GM23248 (cell line): ENCODE measurements around the gene DOCK10. TPM values are rescaled to one million over a fixed set of nuclear protein-coding genes. Genes with fewer than 3 reads are reported as not detected.

Source experiments
- DNase-seq: peaks from one replicate; pipeline ENCODE4 v3.0.0-alpha.2; 2015
- H2AFZ ChIP-seq: fragments of 200-600 bp; sonication (generic); 2 replicates; pipeline ENCODE4 v1.6.1; 2016; ENCODE audit warnings: antibody characterized with exemption
- H3F3A ChIP-seq: fragments of 200-600 bp; sonication (generic); 2 replicates; pipeline ENCODE4 v1.6.1; 2016; ENCODE audit warnings: mild to moderate bottlenecking, antibody characterized with exemption, mixed run types; ENCODE audit not compliant: insufficient read depth
- H3K27ac ChIP-seq: fragments of 200-600 bp; sonication (generic); 2 replicates; pipeline ENCODE4 v1.5.1; 2016; ENCODE audit warnings: mild to moderate bottlenecking
- H3K27me3 ChIP-seq: fragments of 200-600 bp; sonication (generic); replicated peaks from 2 replicates; pipeline ENCODE4 v1.6.1; 2016; ENCODE audit warnings: mild to moderate bottlenecking; ENCODE audit not compliant: insufficient read depth
- H3K36me3 ChIP-seq: fragments of 200-600 bp; sonication (generic); 2 replicates; pipeline ENCODE4 v1.6.1; 2016; ENCODE audit warnings: low read depth, mild to moderate bottlenecking
- H3K4me1 ChIP-seq: fragments of 200-600 bp; sonication (generic); 2 replicates; pipeline ENCODE4 v1.6.1; 2016; ENCODE audit warnings: mild to moderate bottlenecking; ENCODE audit not compliant: insufficient read depth
- H3K4me2 ChIP-seq: fragments of 200-600 bp; sonication (generic); one replicate; pipeline ENCODE4 v1.6.1; 2016; ENCODE audit warnings: mild to moderate bottlenecking; ENCODE audit not compliant: unreplicated experiment
- H3K4me3 ChIP-seq: fragments of 200-600 bp; sonication (generic); 2 replicates; pipeline ENCODE4 v1.5.1; 2016; ENCODE audit warnings: mild to moderate bottlenecking
- H3K79me2 ChIP-seq: fragments of 200-600 bp; sonication (generic); 2 replicates; pipeline ENCODE4 v1.6.1; 2016; ENCODE audit warnings: mild to moderate bottlenecking; ENCODE audit not compliant: insufficient read depth
- H3K9ac ChIP-seq: fragments of 200-600 bp; sonication (generic); 2 replicates; pipeline ENCODE4 v1.6.1; 2016; ENCODE audit warnings: mild to moderate bottlenecking
- H3K9me2 ChIP-seq: fragments of 200-600 bp; sonication (generic); 2 replicates; pipeline ENCODE4 v1.6.1; 2016; ENCODE audit warnings: mixed run types, mild to moderate bottlenecking, moderate library complexity; ENCODE audit not compliant: insufficient read depth
- H3K9me3 ChIP-seq: fragments of 200-600 bp; sonication (generic); one replicate; pipeline ENCODE4 v1.6.1; 2017; ENCODE audit warnings: low read depth
- H4K20me1 ChIP-seq: fragments of 200-600 bp; sonication (generic); 2 replicates; pipeline ENCODE4 v1.6.0; 2016; ENCODE audit not compliant: insufficient read depth
- EZH2 ChIP-seq: fragments of 200-600 bp; sonication (generic); IDR thresholded peaks from 2 replicates; pipeline ENCODE4 v1.6.1; 2018; ENCODE audit warnings: antibody characterized with exemption, mild to moderate bottlenecking; ENCODE audit not compliant: insufficient read depth, poor library complexity, severe bottlenecking
- EZH2phosphoT487 ChIP-seq: fragments of 200-600 bp; sonication (generic); IDR thresholded peaks from 2 replicates; pipeline ENCODE4 v1.6.1; 2018; ENCODE audit warnings: antibody characterized with exemption, moderate library complexity, mild to moderate bottlenecking, low read depth; ENCODE audit not compliant: insufficient read depth
- WGBS, 2 experiments: methylation state at CpG; one replicate each; pipeline ENCODE4 v1.1.6; 2015 to 2017; ENCODE audit warnings: low lambda C conversion rate in 2 of 2, low coverage in 1 of 2; ENCODE audit errors: missing lambda C conversion rate in 2 of 2; 5-methylcytosine and 5-hydroxymethylcytosine counted together
- in situ Hi-C: fragments of 300-500 bp; cut with MboI; formaldehyde crosslinking; loops from 2 replicates; pipeline ENCODE4 v1.15.0; 2020
- polyA plus RNA-seq: library from polyadenylated mRNA; unstranded; fragments of >200 nt; fragmentation: Nextera tagmentation; extraction: Ambion mirVana; gene quantifications from 2 replicates; pipeline ENCODE4 v1.2.1, GENCODE V29; 2016
- total RNA-seq: library from RNA; depleted of rRNA; stranded (reverse); fragments of >200 nt; shearing (Covaris generic); gene quantifications from 2 replicates; pipeline ENCODE4 v1.2.3, GENCODE V29; 2014

DOCK10 gene
- total and polyA plus RNA-seq, 2 experiments from 2014 or later: 8.5 to 19.2 TPM

- Histone ChIP-seq H3K4me2 (no peak overlapping the region), H3K9me2 (no peaks in the 10 kb centered on the region), H3K4me3 (no peak overlapping the region), H3K27ac (no peak overlapping the region), H3K27me3 (no peaks in the 10 kb centered on the region), H3K4me1 (peaks cover 11% of the 10 kb centered on the region), H3K79me2 (no peaks in the 10 kb centered on the region), H4K20me1 (no peaks in the 10 kb centered on the region), H3K36me3 (peaks cover 52% of the 10 kb centered on the region), H3F3A (peaks cover 17% of the 10 kb centered on the region), H3K9ac (no peak overlapping the region), H3K9me3 (no peaks in the 10 kb centered on the region), H2AFZ (no peak overlapping the region)
- DNase-seq: no peak
- TF ChIP-seq EZH2phosphoT487 (no peak), EZH2 (no peak)
- in situ Hi-C loops: no loop called here
- 98 to 99% methylated on average over 8 of the region's 8 CpGs for WGBS, 2 experiments
These were observed 245.5 kb downstream of the DOCK10 start for GRCh38 chr2:224796695-224797305.

GRCh38 chr2:224793946-224794345, 248.3 kb downstream of the DOCK10 start:
- Histone ChIP-seq H3K4me3 (no peak overlapping the region), H3K9ac (peak overlapping the region; percentile 54), H3K27me3 (no peaks in the 10 kb centered on the region), H2AFZ (peak overlapping the region; percentile 43; the same call in 1 of the 2 replicates), H3K4me1 (peaks cover 11% of the 10 kb centered on the region), H3K79me2 (no peaks in the 10 kb centered on the region), H3K4me2 (peak overlapping the region; percentile 38), H4K20me1 (no peaks in the 10 kb centered on the region), H3K36me3 (peaks cover 42% of the 10 kb centered on the region), H3K9me3 (no peaks in the 10 kb centered on the region), H3K27ac (peak overlapping the region; percentile 71), H3K9me2 (no peaks in the 10 kb centered on the region), H3F3A (peaks cover 17% of the 10 kb centered on the region)
- in situ Hi-C loops: no loop called here
- 26 to 28% methylated on average over 3 of the region's 3 CpGs for WGBS, 2 experiments
- peak; percentile 82 for DNase-seq
- TF ChIP-seq EZH2phosphoT487: no peak
- no peak for TF ChIP-seq EZH2

GRCh38 chr2:224786848-224787247, 255.4 kb downstream of the DOCK10 start:
- H3K9me3 ChIP-seq: no peaks in the 10 kb centered on the region
- no peaks in the 10 kb centered on the region for H3K79me2 ChIP-seq
- no peaks in the 10 kb centered on the region for H4K20me1 ChIP-seq
- no peak overlapping the region for H3K27ac ChIP-seq
- no peaks in the 10 kb centered on the region for H3K9me2 ChIP-seq
- no peaks in the 10 kb centered on the region for H3K27me3 ChIP-seq
- peaks cover 12% of the 10 kb centered on the region for H3F3A ChIP-seq
- H3K4me2 ChIP-seq: no peak overlapping the region
- peaks cover 52% of the 10 kb centered on the region for H3K36me3 ChIP-seq
- no peak overlapping the region for H2AFZ ChIP-seq
- no peak for DNase-seq
- peaks cover 8% of the 10 kb centered on the region; the same call in 1 of the 2 replicates for H3K4me1 ChIP-seq
- in situ Hi-C loops: no loop called here
- no peak for TF ChIP-seq EZH2phosphoT487
- no peak for TF ChIP-seq EZH2
- no peak overlapping the region for H3K9ac ChIP-seq
- H3K4me3 ChIP-seq: no peak overlapping the region
- 98% methylated on average over 7 of the region's 7 CpGs for WGBS, 2 experiments

- Histone ChIP-seq H3K4me2 (no peak overlapping the region), H3F3A (peaks cover 24% of the 10 kb centered on the region), H3K4me1 (peaks cover 15% of the 10 kb centered on the region), H4K20me1 (no peaks in the 10 kb centered on the region), H3K27me3 (no peaks in the 10 kb centered on the region), H3K9me3 (no peaks in the 10 kb centered on the region), H3K9ac (no peak overlapping the region), H3K4me3 (no peak overlapping the region), H2AFZ (no peak overlapping the region), H3K79me2 (0 out of 2 replicates have a peak, but pooled peaks cover 4% of the 10 kb centered on the region), H3K9me2 (no peaks in the 10 kb centered on the region), H3K36me3 (0 out of 2 replicates have a peak, but pooled peaks cover 14% of the 10 kb centered on the region), H3K27ac (no peak overlapping the region)
- DNase-seq: no peak
- in situ Hi-C loops: no loop called here
- TF ChIP-seq EZH2 (no peak), EZH2phosphoT487 (no peak)
These were observed 260.9 kb downstream of the DOCK10 start for GRCh38 chr2:224781400-224781799.

GRCh38 chr2:224780823-224781222, 261.4 kb downstream of the DOCK10 start:
- H3K9ac ChIP-seq: no peak overlapping the region
- no peak overlapping the region for H3K27ac ChIP-seq
- TF ChIP-seq EZH2: no peak
- H3F3A ChIP-seq: peaks cover 24% of the 10 kb centered on the region
- no peaks in the 10 kb centered on the region for H3K27me3 ChIP-seq
- 0 out of 2 replicates have a peak, but pooled peaks cover 10% of the 10 kb centered on the region for H3K36me3 ChIP-seq
- H3K9me3 ChIP-seq: no peaks in the 10 kb centered on the region
- no peaks in the 10 kb centered on the region for H3K9me2 ChIP-seq
- no peaks in the 10 kb centered on the region for H4K20me1 ChIP-seq
- 73 to 74% methylated on average over 7 of the region's 7 CpGs for WGBS, 2 experiments
- 0 out of 2 replicates have a peak, but pooled peaks cover 4% of the 10 kb centered on the region for H3K79me2 ChIP-seq
- no peak overlapping the region for H2AFZ ChIP-seq
- peaks cover 15% of the 10 kb centered on the region for H3K4me1 ChIP-seq
- no peak for DNase-seq
- in situ Hi-C loops: no loop called here
- no peak overlapping the region for H3K4me2 ChIP-seq
- H3K4me3 ChIP-seq: no peak overlapping the region
